ENCODE data around the gene PCSK2.

PCSK2 gene

GRCh38 chr20:17452441-17452840 lies 225.6 kb downstream of the PCSK2 start:
- no peak for FAIRE-seq

DNA sequence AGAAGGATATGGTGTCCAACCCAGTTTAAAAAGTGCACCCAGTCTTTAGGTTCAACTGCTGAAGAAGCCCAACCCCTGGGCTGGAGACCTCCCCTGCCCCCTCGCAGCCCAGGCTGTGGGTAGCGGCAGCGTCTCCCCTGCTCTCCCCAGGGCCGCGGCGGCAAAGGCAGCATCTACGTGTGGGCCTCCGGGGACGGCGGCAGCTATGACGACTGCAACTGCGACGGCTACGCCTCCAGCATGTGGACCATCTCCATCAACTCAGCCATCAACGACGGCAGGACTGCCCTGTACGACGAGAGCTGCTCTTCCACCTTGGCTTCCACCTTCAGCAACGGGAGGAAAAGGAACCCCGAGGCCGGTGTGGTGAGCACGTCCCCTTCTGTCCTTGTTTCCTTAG lies 226.8 kb downstream of the PCSK2 start:
- FAIRE-seq: no peak

DNA sequence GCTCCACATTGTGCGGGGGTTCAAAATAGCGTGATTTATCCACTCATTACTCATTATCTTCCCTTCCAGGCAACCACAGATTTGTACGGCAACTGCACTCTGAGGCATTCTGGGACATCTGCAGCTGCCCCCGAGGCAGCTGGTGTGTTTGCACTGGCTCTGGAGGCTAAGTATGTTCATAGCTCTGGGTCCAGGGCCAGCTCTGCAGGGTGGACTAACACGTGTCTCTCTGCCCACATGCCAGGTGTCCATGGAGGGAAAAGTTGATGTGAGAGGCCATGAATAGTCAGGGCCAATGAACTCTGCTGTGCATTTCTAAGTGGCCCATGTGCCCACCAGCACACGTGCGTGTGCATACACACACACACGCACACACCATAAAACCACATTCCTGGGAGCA lies 229.4 kb downstream of the PCSK2 start:
- no peak for FAIRE-seq

DNA sequence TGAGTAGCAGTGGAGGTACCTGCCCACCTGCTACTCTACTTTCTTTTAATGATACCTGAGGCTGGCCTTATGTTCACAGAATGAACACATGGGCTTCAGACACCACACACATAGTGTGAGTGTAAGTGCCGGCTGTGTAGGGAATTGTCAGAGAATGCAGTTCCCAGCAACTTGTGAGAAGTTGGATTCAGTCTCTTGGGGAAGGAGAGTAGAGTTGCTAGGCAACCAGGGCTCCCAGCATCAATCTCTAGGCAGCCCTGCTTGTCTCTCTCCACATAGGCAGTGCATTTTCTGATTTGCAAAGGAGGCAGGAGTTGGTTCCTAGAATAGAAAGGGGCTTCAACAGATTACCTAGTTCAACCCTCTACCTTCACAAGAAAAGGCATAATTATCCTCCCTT lies 230.2 kb downstream of the PCSK2 start:
- FAIRE-seq: no peak

DNA sequence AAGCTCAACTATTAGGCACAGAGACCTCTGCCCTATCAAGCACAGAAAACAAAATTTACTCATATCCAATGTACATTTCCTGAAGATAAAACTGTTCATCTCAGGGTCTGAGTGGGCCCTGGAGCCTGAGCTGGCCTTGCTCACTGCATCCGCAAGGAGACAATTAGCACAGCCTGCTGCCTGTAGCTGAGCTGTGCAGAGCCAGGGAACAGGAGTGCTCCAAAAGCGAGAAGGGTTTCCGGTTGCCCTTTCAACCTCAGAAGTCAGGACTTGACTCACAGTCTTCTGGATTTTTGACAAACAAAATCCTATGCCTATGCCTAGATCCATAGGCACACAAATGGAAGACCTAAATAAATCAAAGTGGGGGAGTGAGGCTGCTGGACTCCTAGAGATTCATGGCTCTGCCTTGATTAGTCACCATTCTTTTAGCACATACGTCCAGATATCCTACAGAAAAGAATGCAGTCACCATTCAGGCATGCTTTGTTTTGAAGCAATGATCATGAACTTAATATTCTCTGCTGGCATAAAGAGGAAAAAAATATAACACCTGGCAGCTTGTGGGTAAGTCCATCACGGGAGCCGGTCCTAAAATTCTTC lies 230.8 kb downstream of the PCSK2 start:
- no peak for FAIRE-seq

GRCh38 chr20:17460119-17460518 lies 233.3 kb downstream of the PCSK2 start:
- FAIRE-seq: no peak

DNA sequence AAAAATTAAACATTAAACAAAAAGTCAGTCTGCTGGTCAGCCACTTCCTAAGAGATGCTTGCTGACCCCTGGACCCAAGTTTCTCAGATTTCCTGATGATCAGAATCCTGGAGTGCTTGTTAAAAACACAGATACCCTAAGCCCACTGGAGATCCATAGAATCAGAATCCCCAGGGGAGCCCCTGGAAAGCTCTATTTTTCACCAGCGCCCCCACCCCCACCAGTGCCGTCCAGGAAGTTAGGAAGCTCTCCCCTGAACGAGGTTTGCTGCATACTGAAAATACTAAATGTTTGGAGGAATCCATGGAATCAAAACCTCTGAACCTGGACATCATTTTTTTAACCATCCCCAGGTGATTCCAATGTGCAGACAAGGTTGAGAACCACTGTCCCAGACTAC lies 235.1 kb downstream of the PCSK2 start:
- no peak for FAIRE-seq

- no peak for FAIRE-seq
Measured at GRCh38 chr20:17463711-17464110, 236.9 kb downstream of the PCSK2 start.

DNA sequence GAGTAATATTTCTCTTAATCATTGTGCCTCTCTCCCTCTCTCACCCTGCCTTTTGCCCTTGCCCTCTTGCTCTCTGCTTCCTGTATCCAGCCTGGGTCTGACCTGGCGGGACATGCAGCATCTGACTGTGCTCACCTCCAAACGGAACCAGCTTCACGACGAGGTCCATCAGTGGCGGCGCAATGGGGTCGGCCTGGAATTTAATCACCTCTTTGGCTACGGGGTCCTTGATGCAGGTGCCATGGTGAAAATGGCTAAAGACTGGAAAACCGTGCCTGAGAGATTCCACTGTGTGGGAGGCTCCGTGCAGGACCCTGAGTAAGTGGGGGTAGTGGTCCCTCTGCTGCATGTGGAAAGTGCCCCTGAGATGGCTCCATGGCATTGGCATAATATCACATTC lies 238.4 kb downstream of the PCSK2 start:
- FAIRE-seq: no peak

DNA sequence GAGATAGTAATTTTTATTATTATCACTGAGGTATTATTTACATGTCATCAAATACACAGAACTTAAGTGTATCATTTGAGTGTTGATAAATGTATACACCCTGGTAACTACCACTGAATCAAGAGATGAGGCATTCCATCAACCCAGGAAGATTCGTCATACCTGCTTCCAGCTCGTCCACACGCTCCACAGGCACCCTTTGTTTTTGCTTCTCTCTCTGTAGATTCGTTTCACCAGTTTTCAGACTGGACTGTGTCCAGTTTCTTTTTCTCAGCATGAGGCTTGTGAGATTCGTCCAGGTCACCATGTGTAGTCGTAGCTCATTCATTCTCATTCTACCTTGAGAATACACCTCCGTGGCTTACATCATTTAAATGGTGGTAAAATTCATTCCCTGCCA lies 239.8 kb downstream of the PCSK2 start:
- FAIRE-seq: no peak

DNA sequence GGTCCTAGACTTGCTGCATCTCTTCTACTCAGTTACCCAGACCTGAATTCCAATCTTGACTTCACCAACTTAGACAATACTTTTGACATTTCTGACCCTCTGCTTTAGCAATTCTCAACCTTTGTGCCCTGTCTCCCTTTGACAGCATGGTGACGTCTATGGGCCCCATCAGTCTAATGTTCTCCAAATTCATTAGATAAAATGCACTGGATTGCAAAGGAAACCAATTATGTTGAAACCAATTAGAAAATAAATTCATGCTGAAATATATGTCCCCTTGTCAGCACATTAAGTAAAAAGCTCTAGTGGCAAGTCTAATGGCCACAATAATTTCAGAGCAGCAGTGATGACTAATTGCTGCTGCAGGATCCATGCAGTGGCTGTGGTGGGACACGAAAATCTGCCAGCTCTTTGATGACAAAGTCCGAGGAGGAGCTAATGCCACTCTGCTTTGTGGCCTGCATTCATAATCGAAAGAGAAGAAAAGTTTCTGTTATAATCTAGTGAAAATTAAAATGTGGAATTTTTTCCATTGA lies 240.3 kb downstream of the PCSK2 start:
- FAIRE-seq: no peak

- FAIRE-seq: no peak
Measured at GRCh38 chr20:17468073-17468840, 241.4 kb downstream of the PCSK2 start.

DNA sequence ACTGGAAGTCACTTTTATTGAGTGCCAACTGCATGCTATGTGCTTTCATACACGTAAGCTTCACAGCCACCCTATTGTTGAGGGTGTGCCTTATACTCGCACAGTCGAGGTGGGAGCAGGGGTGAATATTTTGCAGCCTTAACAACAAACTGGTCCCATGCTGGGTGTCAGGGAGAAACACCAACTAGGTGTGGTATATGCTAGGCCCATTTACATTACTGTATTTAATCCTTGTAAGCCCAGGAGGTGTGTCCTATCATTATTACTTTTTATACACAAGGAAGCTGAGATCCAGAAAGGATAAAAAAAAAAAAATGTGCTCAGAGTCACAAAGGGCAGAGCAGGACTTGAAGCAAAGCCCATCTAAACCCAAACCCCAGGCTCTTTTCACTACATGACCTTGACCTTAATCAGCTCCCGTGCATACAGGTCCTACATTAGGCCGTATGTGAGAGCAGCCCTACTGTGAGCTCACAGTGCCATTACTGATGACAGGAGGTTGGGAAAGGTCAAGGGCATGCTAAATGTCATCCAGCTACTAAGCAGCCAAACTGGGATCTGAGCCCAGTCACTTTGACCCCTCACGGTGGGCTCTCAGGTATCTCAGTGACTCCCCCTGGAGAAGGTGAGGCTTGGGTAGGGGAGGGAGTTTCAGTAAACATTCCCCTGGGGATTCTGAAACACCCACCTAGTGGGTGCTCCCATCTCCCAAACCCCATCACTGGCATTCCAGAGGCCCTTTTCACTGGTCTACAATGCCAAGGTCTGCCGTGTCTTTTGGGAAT lies 242.6 kb downstream of the PCSK2 start:
- no peak for FAIRE-seq

- no peak for FAIRE-seq
Measured at GRCh38 chr20:17470521-17470920, 243.7 kb downstream of the PCSK2 start.

DNA sequence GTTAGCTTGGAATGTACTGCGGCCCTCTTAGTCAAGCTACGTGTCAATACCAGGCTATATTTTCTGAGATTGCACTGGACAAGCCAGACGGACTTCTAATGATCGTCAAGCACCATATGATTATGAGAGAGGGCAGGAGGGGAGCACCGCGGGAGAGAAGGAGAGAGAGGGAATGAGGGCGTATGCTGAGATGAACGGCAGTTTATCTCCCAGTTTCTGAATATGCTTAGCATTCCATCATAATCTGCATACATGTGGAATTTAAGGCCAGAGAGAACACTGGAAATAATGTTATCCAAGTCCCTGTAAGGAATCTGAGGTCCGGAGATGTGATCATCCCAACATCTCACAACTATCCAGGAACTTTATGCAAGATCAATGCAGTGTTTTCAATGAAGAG lies 244.1 kb downstream of the PCSK2 start:
- no peak for FAIRE-seq

DNA sequence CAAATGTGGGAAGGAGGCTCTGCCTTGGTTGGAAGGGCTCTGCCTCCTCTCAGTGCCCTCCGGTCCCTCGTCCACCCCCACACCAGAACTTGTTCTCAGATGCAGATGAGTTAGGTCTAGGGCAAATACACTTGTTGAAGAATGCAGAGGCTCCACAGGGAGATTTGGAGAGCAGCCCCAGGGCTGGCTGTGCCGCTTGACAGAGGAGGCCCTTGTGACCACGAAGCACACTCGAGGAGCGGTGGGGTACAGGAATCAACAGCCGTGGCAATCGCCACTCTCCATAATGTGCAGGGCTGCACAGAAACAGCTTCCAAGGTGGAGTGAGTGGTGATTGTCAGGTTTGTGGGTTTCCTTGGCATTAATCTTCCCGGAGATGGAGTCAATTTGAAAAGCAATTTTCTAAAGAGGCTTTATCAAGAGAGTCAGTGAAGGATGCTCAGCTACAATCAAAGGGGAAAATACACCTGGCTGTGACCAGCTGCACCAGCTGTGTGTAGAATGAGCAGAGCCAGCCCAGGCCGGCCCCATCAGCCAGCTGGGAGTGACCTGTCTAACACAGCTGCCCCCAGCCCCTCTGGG lies 244.9 kb downstream of the PCSK2 start:
- FAIRE-seq: no peak

DNA sequence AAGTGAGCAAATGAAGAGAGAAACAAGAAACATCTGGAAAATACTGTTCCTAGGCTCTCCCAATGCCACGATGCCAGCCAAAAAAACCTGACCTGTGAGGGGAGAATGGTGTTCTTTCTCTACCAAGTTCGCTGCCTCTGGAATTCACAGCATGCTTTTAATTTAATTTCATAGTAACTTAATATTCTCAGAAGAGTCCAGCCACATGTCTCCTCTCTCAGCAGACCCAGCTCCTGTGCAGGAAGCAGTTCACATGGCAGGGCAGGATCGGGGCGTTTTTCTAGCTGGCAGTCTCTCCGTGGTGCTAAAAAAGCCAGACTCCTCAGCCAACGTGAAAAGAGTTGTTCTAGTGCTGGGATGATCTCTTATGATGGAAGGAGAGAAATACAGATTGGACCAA lies 246.8 kb downstream of the PCSK2 start:
- no peak for FAIRE-seq

DNA sequence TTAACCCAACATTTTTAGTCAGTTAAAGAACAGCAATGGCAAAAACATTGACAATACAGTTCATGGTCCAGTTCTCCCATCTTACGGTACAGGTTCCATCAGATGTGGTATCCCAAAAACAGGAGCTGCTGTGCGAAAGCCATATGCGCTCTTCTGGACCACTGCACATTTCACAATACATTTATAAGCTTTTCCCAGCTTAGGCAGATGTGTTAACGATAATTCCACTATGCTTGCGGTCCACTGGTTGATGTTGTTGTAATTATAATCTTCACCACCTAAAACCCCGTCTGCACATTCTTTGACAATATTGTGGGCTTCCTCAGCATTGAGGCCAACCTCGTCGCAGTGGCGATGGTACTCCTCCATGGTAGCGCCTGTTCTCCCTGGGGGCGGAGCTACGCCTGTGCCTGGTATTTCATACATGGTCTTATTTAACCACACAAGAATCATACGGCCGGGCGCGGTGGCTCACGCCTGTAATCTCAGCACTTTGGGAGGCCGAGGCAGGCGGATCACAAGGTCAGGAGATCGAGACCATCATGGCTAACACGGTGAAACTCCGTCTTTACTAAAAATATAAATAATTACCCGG lies 252.3 kb downstream of the PCSK2 start:
- FAIRE-seq: no peak

- FAIRE-seq: no peak
Measured at GRCh38 chr20:17480696-17481095, 253.9 kb downstream of the PCSK2 start.

- FAIRE-seq: no peak
Measured at GRCh38 chr20:17481661-17482060, 254.8 kb downstream of the PCSK2 start.

- no peak for FAIRE-seq
Measured at GRCh38 chr20:17482536-17482935, 255.7 kb downstream of the PCSK2 start.

DNA sequence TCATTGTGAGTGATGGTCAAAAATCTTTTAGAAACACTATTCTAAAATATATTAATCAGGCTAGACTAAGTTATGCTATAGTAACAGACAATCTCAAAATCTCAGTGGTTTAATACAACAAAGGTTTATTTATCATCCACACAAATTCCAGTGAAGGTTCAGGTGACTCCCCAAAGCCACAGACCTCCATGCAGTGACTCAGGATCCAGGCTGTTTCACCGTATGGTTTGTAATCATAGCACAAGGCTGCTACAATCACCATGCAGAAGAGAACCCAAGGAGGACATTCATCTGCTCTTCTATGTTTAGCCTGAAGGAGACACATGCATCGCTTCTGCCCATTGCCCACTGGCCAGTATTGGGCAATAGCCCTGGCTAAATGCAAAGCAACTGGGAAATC lies 258.2 kb downstream of the PCSK2 start:
- no peak for FAIRE-seq
